HG03575 (cell line): ENCODE data around the gene RBM6.
"Not testable (repeated sequence)": the region's sequence is repeated elsewhere in the genome, so short reads cannot be mapped to it uniquely, and the experiment has no call there.

ENCODE experiments used
- ATAC-seq: cut with Tn5 transposase; IDR thresholded peaks from one replicate; pipeline ENCODE4 v1.9.1; 2021; ENCODE audit not compliant: unreplicated experiment, insufficient number of reproducible peaks, low FRiP score; ENCODE audit errors: extremely low read depth

Gene RBM6

DNA sequence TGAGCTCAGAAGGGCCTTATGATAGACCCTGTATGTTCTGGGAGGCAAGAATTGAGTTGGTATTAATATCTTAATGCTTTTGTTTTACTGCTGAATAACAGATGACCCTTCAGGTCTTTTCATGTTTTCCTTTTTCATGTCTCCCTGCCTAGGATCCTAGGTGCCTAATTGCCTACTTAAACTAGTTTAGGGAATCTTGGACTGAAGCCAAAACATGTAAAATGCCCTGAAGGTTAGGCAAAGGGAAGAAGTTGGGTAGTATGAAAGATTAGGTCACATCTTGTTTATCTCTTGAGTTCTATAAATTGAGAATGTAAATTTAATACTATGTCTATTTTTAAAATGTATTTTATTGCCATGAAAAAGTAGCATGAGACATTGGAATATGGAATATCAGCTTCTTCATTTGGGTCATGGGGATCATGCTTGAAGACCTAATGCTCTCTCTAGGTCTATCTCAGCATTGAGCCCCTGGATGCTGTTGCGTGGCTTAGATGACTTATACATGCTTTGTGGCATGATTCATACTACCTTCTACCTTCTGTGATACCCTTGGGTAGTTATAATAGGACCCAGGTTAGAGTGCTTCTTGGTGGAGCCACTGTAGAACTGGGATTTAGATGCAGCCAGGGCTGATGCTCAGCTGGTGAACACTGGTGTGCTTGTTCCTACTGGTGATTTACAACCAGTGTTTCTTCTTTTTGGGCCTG lies 26.4 kb downstream of the RBM6 start:
- ATAC-seq: no peak

GRCh38 chr3:49967291-49967690 lies 27.3 kb downstream of the RBM6 start:
- ATAC-seq: no peak

- no peak for ATAC-seq
Measured at GRCh38 chr3:49968346-49968745, 28.4 kb downstream of the RBM6 start.

GRCh38 chr3:49972656-49973055 lies 32.7 kb downstream of the RBM6 start:
- ATAC-seq: no peak

DNA sequence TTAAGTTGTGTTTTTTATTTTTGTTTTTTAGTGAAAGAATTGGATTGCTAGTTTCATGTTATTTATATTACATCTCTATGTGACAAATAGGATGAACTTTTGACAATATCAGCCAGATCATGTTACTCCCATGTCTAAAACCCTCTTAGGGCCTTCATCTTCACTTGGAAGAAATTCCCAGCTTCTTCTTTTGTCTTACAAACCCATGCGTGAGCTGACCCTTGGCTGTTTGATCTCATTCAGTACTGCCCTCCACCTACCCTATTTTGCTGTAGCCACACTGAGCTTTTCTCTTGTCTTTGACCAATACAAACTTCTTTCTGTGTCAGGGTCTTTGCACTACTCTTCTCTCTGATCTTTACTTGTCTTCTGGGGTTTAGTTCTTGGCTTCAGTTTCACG lies 37.0 kb downstream of the RBM6 start:
- ATAC-seq: no peak

- no peak for ATAC-seq
Measured at GRCh38 chr3:49984394-49984793, 44.4 kb downstream of the RBM6 start.

- no peak for ATAC-seq
Measured at GRCh38 chr3:49992326-49992725, 52.4 kb downstream of the RBM6 start.

DNA sequence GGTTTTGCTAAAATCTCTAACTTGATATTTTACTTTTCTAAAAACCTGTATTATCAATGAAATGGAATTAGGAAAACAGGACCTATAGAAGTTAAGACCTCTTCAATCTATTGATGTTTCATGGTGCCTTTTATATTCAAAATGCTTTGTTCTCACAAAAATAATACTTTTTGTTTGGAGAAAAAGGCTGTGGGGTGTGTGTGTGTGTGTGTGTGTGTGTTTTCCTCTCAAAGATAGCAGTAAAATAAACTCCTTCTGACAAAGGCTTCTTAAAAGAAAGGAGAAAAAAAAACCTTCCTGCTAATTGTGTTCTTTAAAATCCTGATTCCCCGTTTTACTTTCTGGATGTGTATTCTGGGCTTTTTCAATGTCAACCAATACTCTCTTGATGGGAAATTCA lies 54.5 kb downstream of the RBM6 start:
- no peak for ATAC-seq

DNA sequence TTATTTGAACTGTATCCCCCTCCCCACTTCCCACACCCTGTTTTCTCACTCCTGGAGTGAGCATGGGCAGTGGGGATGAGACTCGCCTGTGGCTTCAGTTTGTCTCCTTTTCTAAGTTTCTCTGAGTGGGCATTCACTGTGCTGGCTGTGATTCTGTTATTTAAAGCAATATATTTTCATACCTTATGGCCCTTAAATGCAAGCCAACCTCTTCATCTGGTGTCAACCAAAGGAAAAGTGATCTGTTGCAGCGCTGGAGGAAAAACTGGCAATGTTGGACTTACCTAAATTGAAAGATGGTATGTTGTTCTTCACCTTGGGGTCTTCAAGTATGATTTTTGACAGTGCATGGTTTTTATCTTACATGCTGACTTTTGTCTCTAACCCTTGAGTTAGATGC lies 56.1 kb downstream of the RBM6 start:
- ATAC-seq: no peak

DNA sequence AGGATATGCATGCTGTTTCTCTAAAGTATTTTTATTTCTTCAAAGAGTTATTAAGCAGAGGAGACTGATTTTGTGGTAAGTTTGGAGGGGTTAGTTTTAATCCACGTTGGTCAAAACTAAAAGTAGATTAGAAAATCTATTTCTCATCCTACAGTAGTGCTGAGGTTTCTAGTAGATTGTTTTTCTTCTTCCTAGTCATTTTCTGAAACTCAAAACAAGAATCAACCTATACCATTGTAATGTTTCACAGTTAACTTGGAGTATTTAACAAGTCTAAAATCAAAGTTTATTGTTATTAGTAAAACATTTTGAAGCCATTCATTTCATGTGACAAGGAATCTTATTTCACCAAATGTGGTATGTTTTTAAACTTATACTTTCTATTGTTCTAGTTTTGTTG lies 57.9 kb downstream of the RBM6 start:
- ATAC-seq: no peak

GRCh38 chr3:49998326-49998725 lies 58.4 kb downstream of the RBM6 start:
- no peak for ATAC-seq

GRCh38 chr3:50001511-50001910 lies 61.6 kb downstream of the RBM6 start:
- no peak for ATAC-seq

- ATAC-seq: no peak
Measured at GRCh38 chr3:50003216-50003615, 63.3 kb downstream of the RBM6 start.

DNA sequence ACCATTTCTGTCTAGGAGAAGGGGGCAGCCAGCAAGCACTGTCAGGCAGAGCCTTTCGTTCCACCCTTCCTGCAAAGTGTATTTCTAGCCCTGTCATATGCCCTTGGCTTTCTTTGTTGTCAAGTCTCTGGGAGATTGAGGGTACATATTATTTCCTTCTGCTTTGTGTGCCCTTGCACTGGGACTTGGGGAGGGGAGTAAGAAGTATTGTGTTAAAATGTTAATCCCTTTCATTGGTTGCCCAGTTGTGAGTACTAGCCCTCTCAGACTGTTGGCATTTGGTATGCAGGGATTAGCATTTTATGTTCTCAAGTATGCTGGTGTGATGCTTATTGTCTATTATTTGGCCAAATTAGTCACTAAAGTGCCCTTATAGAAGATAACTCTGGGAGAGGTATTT lies 63.9 kb downstream of the RBM6 start:
- no peak for ATAC-seq

DNA sequence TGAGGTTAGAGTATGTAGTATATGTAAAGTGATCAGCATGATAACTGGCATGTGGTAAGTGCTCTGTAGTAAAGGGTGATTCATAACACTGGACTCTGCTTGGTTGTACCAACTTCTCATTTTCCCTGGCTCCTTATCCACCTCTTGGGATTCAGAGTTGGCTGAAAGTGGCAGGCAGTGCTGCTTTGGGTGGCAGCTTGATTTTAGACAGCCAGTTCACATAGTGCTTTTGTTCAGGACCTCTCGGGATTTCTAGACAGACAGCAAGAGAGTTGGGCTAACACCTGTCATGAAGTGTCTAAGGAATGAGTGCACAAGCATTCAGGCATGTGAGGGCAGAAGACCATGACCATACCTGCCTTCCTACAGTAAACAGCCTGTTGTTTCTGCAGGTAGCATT lies 69.0 kb downstream of the RBM6 start:
- ATAC-seq: no peak

DNA sequence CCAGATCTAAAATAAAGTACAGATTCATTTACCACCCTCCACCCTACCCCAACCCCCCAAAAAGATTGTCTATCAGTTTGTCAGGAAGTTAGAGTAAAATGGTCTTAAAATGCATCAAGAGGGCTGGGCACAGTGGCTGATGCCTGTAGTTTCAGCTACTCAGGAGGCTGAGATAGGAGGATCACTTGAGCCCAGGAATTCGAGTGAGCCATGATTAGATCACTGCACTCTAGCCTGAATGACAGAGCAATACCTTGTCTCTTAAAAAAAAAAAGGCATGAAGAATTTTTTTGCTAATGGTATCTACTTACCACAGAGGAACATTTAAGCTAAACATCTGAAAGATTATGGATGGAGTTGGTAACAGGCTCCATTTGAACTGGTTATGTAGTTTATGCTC lies 71.0 kb downstream of the RBM6 start:
- no peak for ATAC-seq

DNA sequence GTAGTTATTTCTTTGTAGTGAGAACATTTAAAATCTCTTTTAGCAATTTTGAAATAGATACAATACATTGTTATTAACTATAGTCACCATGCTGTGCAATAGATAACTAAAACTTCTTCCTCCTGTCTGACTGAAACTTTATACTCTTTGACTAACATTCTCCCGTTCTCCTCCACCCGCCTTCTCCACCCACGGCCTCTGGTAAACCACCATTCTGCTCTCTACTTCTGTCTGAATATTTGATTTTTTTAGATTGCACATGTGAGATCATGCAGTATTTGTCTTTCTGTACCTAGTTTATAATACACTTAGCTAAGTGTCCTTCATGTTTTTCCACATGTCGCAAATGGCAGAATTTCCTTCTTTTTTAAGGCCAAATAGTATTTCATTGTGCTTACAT lies 76.0 kb downstream of the RBM6 start:
- ATAC-seq: no peak

- no peak for ATAC-seq
Measured at GRCh38 chr3:50028346-50028745, 88.4 kb downstream of the RBM6 start.

DNA sequence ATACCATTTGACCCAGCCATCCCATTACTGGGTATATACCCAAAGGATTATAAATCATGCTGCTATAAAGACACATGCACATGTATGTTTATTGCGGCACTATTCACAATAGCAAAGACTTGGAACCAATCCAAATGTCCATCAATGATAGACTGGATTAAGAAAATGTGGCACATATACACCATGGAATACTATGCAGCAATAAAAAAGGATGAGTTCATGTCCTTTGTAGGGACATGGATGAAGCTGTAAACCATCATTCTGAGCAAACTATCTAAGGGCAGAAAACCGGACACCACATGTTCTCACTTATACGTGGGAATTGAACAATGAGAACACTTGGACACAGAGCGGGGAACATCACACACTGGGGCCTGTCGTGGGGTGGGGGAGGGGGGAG lies 91.3 kb downstream of the RBM6 start:
- not testable (repeated sequence) for ATAC-seq

DNA sequence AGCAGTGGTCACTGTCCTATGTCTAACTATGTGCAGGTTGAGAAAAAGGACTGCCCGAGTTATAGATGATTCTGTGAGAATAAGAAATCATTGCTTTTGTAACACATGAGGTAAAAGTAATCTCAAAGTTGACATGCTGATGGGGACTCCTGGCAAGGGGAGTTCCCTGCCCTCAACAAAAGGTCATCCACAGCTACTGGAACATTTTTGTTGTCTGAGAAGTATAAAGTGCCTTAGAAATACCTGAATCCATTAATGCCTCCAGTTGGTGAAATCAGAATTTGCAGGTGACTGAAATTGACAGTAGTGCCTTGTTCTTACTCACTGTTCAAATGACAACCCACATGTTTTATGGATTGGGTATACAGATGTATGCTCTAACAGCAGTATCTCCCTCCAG lies 105.0 kb downstream of the RBM6 start:
- ATAC-seq: no peak

DNA sequence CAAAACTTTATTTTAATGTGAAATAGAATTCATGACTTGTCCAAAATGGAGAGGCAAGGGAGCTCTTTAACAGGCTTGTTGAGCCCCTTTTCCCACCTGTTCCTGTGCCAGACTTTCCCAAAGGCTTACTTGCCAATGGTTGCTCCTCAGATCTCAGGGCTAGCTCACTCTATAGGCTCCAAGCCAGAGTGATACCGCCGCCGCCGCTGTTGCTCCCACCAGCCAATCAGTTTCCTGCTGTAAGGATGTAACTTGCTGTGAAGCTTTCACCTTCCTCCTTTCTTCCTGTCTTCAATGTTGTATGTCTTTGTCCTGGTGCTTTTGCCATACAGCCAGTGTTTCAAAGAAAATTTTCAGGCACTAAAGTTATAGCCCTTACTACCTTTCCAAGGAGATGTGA lies 107.5 kb downstream of the RBM6 start:
- no peak for ATAC-seq
